ENCODE measurements around the gene SLC6A9. TPM values are rescaled to one million over a fixed set of nuclear protein-coding genes. Genes with fewer than 3 reads are reported as not detected.

SLC6A9 gene
- total RNA-seq, 1 experiment from 2014 or later = 45.0 TPM

- intact Hi-C loops (cut with micrococcal nuclease; ENCODE audit: unreplicated experiment) = no loop called here
- peaks cover 20% of the 10 kb centered on the region for H3K4me1 Mint-ChIP-seq (ENCODE audit: low read depth, unreplicated experiment)
- no peak overlapping the region for H3K27ac Mint-ChIP-seq (ENCODE audit: unreplicated experiment)
- Histone ChIP-seq H3K4me3 (ENCODE audit: low read depth, low read length) (no peak overlapping the region), H3K9me3 (no peaks in the 10 kb centered on the region), H3K36me3 (ENCODE audit: control insufficient read depth, insufficient read depth, low read length) (no peaks in the 10 kb centered on the region), H3K4me1 (peaks cover 17% of the 10 kb centered on the region), H3K27me3 (replicated peaks; ENCODE audit: control insufficient read depth, insufficient read depth, low read length) (no peaks in the 10 kb centered on the region)
- peaks cover 7% of the 10 kb centered on the region for H3K36me3 Mint-ChIP-seq (ENCODE audit: insufficient read depth, unreplicated experiment)
- CTCF ChIA-PET = interaction anchor here (0.6 kb wide), 1 partner anchor 132 kb away, joined by 6 read pairs; no protein-coding TSS in a partner anchor
- no peaks in the 10 kb centered on the region for H3K27me3 Mint-ChIP-seq (ENCODE audit: insufficient read depth, unreplicated experiment)
- H3K4me3 Mint-ChIP-seq (ENCODE audit: unreplicated experiment) = no peak overlapping the region
- DNase-seq = no peak
- POLR2A ChIA-PET = interaction anchor here (1.2 kb wide), 1 partner anchor 28 kb away, joined by 3 read pairs; no protein-coding TSS in a partner anchor
- no TSS peak for BruUV-seq (replicated peaks)
- no peaks in the 10 kb centered on the region for H3K9me3 Mint-ChIP-seq (ENCODE audit: unreplicated experiment)
- no peak for TF ChIP-seq CTCF (IDR thresholded peaks at IDR 0.05; ENCODE audit: insufficient read depth in 1 of 2, low read depth in 1 of 2, low read length in 1 of 2, severe bottlenecking in 1 of 2, unreplicated experiment in 1 of 2)
Observed at GRCh38 chr1:44034423-44034822, 3.2 kb upstream of the SLC6A9 start.

- Mint-ChIP-seq H3K4me3 (ENCODE audit: unreplicated experiment) (no peak overlapping the region), H3K9me3 (ENCODE audit: unreplicated experiment) (no peaks in the 10 kb centered on the region), H3K27me3 (ENCODE audit: insufficient read depth, unreplicated experiment) (no peaks in the 10 kb centered on the region), H3K27ac (ENCODE audit: unreplicated experiment) (no peak overlapping the region), H3K4me1 (ENCODE audit: low read depth, unreplicated experiment) (peaks cover 27% of the 10 kb centered on the region), H3K36me3 (ENCODE audit: insufficient read depth, unreplicated experiment) (peaks cover 9% of the 10 kb centered on the region)
- ChIA-PET POLR2A (no interaction called here), CTCF (interaction anchor here (0.9 kb wide), 1 partner anchor 271 kb away, joined by 3 read pairs; no protein-coding TSS in a partner anchor)
- no peaks in the 10 kb centered on the region for H3K36me3 ChIP-seq (ENCODE audit: control insufficient read depth, insufficient read depth, low read length)
- H3K4me1 ChIP-seq = peaks cover 17% of the 10 kb centered on the region
- no peak overlapping the region for H3K4me3 ChIP-seq (ENCODE audit: low read depth, low read length)
- TF ChIP-seq CTCF (IDR thresholded peaks at IDR 0.05; ENCODE audit: insufficient read depth in 1 of 2, low read depth in 1 of 2, low read length in 1 of 2, severe bottlenecking in 1 of 2, unreplicated experiment in 1 of 2) = no peak
- BruUV-seq (replicated peaks) = no TSS peak
- no peaks in the 10 kb centered on the region for H3K27me3 ChIP-seq (replicated peaks; ENCODE audit: control insufficient read depth, insufficient read depth, low read length)
- DNase-seq = no peak
- H3K9me3 ChIP-seq = no peaks in the 10 kb centered on the region
- intact Hi-C loops (cut with micrococcal nuclease; ENCODE audit: unreplicated experiment) = no loop called here
Observed at GRCh38 chr1:44033756-44034155, 2.5 kb upstream of the SLC6A9 start.

- no peaks in the 10 kb centered on the region for H3K9me3 ChIP-seq
- POLR2A ChIA-PET = no interaction called here
- H3K4me1 ChIP-seq = peaks cover 17% of the 10 kb centered on the region
- peaks cover 9% of the 10 kb centered on the region for H3K36me3 Mint-ChIP-seq (ENCODE audit: insufficient read depth, unreplicated experiment)
- H3K4me1 Mint-ChIP-seq (ENCODE audit: low read depth, unreplicated experiment) = peaks cover 33% of the 10 kb centered on the region
- BruUV-seq (replicated peaks) = no TSS peak
- no peak overlapping the region for H3K4me3 Mint-ChIP-seq (ENCODE audit: unreplicated experiment)
- no peak for DNase-seq
- intact Hi-C loops (cut with micrococcal nuclease; ENCODE audit: unreplicated experiment) = no loop called here
- no peaks in the 10 kb centered on the region for H3K36me3 ChIP-seq (ENCODE audit: control insufficient read depth, insufficient read depth, low read length)
- TF ChIP-seq CTCF (IDR thresholded peaks at IDR 0.05; ENCODE audit: insufficient read depth in 1 of 2, low read depth in 1 of 2, low read length in 1 of 2, severe bottlenecking in 1 of 2, unreplicated experiment in 1 of 2) = no peak
- H3K9me3 Mint-ChIP-seq (ENCODE audit: unreplicated experiment) = peaks cover 5% of the 10 kb centered on the region
- CTCF ChIA-PET = interaction anchor here (0.7 to 0.9 kb wide), 2 partner anchors 15 to 270 kb away, joined by 3 read pairs; no protein-coding TSS in a partner anchor
- H3K27ac Mint-ChIP-seq (ENCODE audit: unreplicated experiment) = no peak overlapping the region
- H3K27me3 Mint-ChIP-seq (ENCODE audit: insufficient read depth, unreplicated experiment) = no peaks in the 10 kb centered on the region
- no peaks in the 10 kb centered on the region for H3K27me3 ChIP-seq (replicated peaks; ENCODE audit: control insufficient read depth, insufficient read depth, low read length)
- H3K4me3 ChIP-seq (ENCODE audit: low read depth, low read length) = no peak overlapping the region
Observed at GRCh38 chr1:44033041-44033575, 1.8 kb upstream of the SLC6A9 start.

All from Caco-2 (cell line).